HG03108 (cell line): Measurements from ENCODE around the gene TMEM132D.

Experiments
- ATAC-seq: cut with Tn5 transposase; IDR thresholded peaks from one replicate; pipeline ENCODE4 v1.9.1; 2021; ENCODE audit warnings: moderate library complexity; ENCODE audit not compliant: unreplicated experiment

TMEM132D gene

GRCh38 chr12:129827102-129827865 lies 76.5 kb downstream of the TMEM132D start:
- no peak for ATAC-seq

GRCh38 chr12:129826273-129826672 lies 77.6 kb downstream of the TMEM132D start:
- no peak for ATAC-seq

GRCh38 chr12:129825316-129825715 lies 78.5 kb downstream of the TMEM132D start:
- ATAC-seq, result no peak

- no peak for ATAC-seq
Observed at GRCh38 chr12:129821964-129822363, 81.9 kb downstream of the TMEM132D start.

GRCh38 chr12:129819391-129819790 lies 84.4 kb downstream of the TMEM132D start:
- no peak for ATAC-seq

GRCh38 chr12:129815846-129816245 lies 88.0 kb downstream of the TMEM132D start:
- ATAC-seq, result no peak

- ATAC-seq, result no peak
Observed at GRCh38 chr12:129811963-129812362, 91.9 kb downstream of the TMEM132D start.

GRCh38 chr12:129807136-129807535 lies 96.7 kb downstream of the TMEM132D start:
- ATAC-seq, result no peak

- no peak for ATAC-seq
Observed at GRCh38 chr12:129791396-129791795, 112.4 kb downstream of the TMEM132D start.

- no peak for ATAC-seq
Observed at GRCh38 chr12:129790930-129791329, 112.9 kb downstream of the TMEM132D start.

GRCh38 chr12:129790331-129790730 lies 113.5 kb downstream of the TMEM132D start:
- no peak for ATAC-seq

GRCh38 chr12:129789921-129790320 lies 113.9 kb downstream of the TMEM132D start:
- no peak for ATAC-seq

GRCh38 chr12:129788506-129789084 lies 115.2 kb downstream of the TMEM132D start:
- ATAC-seq, result no peak

- ATAC-seq, result no peak
Observed at GRCh38 chr12:129779989-129780388, 123.8 kb downstream of the TMEM132D start.

GRCh38 chr12:129779033-129779432 lies 124.8 kb downstream of the TMEM132D start:
- ATAC-seq, result no peak

GRCh38 chr12:129776977-129777667 lies 126.7 kb downstream of the TMEM132D start:
- no peak for ATAC-seq

GRCh38 chr12:129772501-129773493 lies 131.0 kb downstream of the TMEM132D start:
- no peak for ATAC-seq

- no peak for ATAC-seq
Observed at GRCh38 chr12:129771238-129771637, 132.6 kb downstream of the TMEM132D start.

GRCh38 chr12:129765719-129766118 lies 138.1 kb downstream of the TMEM132D start:
- no peak for ATAC-seq

- ATAC-seq, result no peak
Observed at GRCh38 chr12:129762436-129762835, 141.4 kb downstream of the TMEM132D start.

- no peak for ATAC-seq
Observed at GRCh38 chr12:129753586-129753985, 150.2 kb downstream of the TMEM132D start.
